Stimulated activated CD8-positive, alpha-beta memory T cell treated with anti-CD3 and anti-CD28 coated beads, Interleukin-12 subunit alpha, Interleukin-12 subunit beta, amount 100 ng/mL, for 24 hours (primary cell): ENCODE measurements around the gene MALL.
"Not testable (repeated sequence)": the region's sequence is repeated elsewhere in the genome, so short reads cannot be mapped to it uniquely, and the experiment has no call there.

ENCODE experiments used
- DNase-seq: peaks from one replicate; pipeline ENCODE4 v3.0.0-alpha.2; 2020; ENCODE audit errors: extremely low read depth

The MALL gene

DNA sequence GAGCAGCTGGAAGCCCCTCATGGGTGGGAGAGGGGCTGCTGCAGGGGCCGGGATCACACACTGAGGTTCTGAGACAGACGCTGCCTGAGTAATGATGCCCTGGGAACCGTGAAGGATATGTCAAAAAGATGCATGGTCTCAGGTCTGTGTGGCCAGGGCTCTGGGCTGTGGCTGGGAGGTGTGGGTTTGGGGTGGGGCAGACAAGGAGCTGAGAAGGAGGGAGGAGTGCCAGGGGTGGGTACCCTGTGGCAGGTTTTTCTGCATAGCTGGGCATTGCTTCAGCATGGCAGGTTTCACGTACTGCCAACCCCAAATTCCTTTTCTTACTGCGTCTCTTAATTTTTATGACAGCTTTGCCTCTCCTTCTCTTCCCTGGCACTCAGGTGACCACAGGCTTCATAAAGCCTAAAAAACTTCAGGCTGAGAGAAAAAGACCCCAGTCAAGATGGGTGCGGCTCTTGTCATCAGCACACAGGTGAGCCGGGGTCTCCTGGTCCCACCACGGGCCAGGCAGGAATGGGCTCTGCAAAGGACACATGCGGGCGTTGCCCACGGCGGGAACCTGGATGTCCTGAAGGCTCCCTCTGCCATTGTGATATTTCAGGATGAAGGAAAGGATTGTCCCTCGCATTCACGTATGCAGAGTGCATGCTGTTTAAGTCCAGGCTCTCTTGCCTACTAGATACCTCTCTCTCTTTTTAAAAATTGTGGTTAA is 18.0 kb downstream of the MALL start:
- no peak for DNase-seq

DNA sequence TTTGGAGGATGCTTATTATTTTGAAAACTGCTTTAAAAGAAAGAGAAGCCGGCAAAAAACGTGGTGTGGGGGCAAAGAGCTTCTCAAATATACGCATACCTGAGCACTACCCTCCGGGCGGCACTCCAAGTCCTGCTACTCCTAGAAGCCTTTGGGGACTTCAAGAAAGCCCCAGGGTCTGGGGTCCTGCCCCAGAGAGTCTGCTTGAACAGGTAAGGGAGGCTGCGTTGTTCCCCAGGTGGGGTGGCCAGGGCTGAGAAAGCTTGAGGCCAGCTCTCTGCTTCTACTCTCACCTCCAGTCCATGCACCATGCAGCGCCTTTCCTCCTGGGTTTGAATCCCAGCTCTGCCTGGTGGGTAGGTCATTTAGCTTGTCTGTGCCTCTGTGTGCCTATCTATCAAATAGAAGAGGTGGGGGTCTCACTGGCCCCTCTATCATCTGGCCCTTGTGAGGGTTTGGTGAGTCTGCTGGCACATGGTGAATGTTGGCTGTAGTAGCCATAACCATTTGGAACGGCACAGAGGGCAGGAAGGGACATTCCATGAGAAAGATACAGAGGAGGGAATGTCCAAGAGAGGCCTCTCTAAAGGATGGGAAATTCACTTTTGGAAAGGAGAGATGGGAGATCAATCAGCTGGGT is 19.5 kb downstream of the MALL start:
- no peak for DNase-seq

DNA sequence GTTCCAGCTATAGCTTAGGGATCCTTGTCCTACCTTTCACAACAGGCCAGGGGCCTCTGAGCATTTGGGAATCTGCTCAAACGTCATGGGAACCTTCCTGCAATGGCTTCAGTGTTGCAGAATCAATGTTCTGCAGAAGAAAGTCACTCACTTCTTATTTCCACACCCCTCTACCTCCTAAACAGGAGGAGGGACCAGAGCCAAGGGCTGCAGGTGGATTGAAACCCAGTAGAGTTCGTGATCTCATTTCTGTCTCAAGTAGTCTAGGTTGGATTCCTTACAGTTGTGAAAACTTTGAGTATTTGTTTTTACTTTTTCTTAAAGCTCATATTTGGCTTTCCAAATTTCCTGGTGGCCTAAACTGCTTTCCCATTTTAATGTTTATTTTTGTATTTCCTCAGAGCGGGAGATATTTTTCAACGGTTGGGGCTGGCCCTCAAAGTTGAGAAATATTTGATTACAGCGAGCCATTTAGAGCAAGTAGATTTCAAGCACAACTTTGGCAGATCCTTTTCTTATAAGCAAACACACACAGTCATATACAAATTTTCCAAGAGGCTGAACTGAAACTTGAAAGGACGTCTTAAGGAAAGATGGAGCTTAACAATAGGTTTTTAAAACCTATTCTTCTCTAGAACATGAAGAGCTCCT is 20.6 kb downstream of the MALL start:
- DNase-seq, result not testable (repeated sequence)

DNA sequence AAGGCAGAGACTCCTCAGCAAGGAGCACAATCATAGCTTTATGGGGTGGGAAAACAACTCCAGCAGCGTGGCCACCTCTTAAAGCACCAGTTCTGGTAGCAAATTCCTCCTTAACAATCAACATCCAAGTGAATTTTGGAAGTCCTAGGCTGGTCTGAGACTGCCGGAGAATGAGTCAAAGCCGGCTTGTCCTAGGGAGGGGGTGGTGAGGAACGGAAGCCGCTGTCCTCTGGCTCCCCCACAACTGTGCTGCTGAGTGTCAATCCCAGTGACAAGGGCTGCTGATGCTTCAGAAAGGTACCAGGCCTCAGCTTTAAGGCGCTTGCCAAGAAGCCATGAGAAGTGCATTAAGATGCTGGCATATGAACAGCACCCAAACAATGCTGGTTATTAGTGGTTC is 21.7 kb downstream of the MALL start:
- DNase-seq, result not testable (repeated sequence)

DNA sequence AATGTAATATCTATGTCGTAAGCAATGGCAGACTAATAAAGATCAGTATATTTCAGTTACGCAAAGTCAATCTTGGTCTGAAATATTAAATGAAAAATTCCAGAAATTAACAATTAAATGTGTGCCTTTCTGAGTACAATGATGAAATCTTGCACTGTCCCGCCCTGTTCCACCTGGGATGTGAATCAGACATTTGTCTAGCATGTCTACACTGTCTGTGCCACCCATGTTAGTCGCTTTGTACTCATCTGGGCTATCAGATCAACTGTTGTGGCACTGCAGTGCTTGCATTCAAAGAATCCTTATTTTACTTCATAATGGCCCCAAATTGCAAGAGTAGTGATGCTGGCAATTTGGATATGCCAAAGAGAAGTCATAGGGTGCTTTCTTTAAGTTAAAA is 25.5 kb downstream of the MALL start:
- DNase-seq, result not testable (repeated sequence)

DNA sequence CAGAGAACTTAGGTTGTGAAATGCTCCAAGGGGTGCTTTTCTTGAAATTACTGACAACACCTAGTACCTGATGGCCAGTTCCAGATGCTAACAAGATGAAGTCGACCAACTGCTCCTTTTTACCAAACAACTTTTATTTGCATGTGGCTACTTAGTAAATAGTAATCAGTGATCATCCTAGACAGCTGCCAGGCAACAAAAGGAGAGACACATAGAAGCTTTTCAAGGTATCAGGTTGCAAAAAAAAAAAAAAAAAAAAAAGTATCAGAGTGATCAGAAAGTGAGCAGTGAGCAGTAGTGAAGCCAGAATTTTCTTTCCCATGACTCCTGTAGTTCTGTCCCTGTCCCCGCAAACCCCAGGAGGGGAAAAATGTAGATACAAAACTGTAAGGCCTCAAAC is 31.9 kb downstream of the MALL start:
- DNase-seq, result not testable (repeated sequence)

DNA sequence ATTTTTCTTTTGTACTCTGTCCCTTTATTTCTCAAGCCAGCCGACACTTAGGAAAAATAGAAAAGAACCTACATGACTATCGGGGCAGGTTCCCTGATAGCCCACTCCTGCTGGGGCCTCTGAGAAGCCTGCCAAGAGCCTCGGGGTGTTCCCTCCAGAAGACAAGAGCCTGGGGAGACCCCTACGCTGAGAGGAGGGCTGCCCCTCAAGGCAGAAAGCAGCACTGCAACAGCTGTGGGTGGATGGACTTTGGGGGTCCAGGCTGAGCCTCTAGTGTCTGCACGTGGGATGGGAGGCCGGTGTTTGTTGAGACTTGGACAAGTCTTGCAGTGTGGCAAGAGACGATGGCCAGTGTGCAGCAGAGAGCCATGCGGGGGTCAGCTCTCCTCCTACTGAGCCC is 32.5 kb downstream of the MALL start:
- DNase-seq, result not testable (repeated sequence)

DNA sequence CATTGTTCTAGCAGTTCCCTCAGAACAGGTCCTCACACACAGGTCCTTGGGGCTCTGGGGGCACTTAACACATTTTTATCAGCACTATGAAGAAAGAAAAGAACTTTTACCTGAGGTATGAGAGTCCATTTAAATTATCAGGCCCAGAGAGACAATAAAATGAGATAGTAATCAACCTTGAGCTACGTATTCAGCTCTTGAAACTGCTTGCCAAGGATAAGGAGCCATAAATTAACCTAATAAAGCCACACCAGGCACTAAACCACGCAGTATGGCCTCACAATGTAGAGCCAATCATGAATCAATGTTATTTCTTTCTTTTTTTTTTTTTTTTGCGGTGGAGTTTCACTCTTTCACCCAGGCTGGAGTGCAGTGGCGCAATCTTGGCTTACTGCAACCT is 37.5 kb downstream of the MALL start:
- DNase-seq, result not testable (repeated sequence)

DNA sequence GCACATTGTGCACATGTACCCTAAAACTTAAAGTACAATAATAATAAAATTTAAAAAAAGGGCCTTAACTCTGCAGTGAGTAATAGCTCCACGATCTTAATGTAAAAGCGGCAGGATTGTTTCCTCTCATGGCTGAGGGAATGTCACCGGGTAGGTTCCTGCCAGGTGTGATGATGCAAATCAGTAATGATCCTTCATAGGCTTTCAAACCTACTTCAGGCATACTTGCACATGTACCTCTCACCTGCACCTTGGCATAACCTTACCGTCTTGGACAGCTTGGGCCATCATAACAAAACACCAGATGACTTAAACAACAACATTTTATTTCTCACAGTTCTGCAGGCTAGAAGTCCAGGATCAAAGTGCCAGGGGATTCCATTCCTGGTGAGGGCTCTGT is 39.7 kb downstream of the MALL start:
- DNase-seq, result not testable (repeated sequence)

DNA sequence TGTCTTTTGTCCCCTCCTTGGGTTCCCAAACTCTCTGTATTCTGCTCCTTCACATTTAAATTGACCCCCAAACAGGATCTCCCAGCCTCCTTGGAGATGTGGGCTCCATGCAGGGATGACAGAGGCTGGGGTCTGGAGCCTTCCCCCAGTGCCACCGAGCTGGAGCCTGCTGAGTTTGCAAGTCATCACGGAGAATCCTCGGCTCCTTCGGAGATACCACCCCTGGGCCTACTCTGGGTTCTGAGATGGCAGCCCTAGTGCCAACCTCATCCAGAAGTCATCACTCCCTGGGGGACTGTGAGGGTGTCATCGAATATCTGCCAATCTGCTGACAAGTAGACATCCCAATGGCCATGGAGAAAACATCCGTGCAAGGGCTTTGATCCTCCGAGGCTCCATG is 45.8 kb downstream of the MALL start:
- DNase-seq, result not testable (repeated sequence)

DNA sequence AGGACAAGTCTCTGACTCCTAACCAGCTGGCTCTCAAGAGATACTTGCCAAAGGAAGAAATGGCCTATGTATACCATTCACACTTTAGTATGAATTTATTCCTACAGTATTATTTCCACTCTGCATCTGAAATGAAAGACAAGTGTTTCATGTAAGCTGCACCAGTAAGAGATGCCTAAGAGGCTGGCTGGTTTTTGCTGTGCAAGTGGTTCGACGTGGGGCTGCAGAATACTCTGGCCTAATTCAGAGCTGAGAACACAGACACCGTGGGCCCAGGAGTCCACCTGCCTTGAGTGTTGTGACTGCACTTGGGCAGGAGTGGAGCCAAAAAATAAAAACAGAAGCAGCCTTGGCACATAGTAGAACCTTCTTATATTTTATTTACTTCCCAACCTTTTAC is 47.5 kb downstream of the MALL start:
- DNase-seq, result not testable (repeated sequence)

DNA sequence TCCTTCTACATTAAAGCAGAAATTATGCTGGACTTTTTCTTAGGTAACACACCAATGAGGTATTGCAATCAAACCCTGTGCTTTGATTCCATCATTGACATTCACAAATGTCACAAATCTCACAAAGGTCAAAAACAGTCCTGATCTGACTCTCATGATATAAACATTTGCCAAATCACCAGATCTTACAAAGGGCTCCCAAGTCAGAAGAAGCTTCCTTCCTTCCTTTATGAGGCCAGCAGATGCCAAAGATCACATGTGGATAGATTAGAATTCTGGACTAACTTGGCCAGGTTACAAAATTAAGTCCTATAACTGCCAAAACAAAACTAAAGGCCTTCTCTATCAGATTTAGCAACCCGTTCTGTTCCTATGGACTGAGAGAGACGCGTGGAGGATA is 53.3 kb downstream of the MALL start:
- not testable (repeated sequence) for DNase-seq

DNA sequence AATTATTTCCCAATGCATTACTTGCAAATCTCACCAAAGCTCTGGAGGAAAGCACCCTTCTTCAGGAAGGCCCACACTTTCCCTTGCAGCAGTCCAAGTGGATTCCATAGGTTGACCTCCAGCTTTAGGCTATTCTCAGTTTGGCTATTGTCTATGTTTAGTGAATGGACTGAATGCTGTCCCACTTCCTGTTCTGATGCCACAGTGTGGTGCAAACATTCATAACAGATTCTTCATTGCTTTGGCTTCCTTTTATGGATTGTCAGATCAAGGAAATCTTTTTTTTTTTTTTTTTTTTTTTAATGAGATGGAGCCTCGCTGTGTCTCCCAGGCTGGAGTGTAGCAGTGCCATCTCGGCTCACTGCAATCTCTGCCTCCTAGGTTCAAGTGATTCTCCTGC is 55.1 kb downstream of the MALL start:
- DNase-seq, result not testable (repeated sequence)

DNA sequence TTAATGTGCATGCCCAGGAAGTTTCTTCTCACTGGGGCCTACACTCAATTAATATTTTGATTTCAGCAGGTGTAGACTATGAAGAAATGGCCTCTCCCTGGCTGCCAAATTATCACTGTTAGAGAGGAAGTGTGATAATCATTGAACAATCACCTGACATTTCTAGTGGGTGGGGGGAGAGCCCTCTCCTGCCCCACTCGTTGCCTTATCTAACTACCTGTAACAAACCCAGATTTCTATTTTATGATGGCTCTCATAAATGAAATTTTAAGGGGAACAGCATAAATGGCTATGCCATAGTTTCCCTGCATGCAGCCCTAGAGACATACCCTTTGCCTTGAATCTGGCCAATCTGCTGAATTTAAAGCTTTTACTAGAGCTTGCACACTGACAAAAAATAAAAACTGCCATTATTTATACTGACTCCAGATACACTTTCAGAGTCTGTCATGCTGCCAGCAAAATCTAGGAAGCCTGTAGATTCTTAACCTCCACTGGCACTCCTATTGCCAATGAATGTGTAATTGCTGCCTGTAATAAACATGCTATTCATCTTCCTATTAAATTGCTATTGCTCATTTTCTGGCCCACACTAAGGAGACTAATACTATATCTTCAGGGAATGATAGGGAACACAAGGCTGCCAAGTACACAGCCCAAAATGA is 55.8 kb downstream of the MALL start:
- not testable (repeated sequence) for DNase-seq

DNA sequence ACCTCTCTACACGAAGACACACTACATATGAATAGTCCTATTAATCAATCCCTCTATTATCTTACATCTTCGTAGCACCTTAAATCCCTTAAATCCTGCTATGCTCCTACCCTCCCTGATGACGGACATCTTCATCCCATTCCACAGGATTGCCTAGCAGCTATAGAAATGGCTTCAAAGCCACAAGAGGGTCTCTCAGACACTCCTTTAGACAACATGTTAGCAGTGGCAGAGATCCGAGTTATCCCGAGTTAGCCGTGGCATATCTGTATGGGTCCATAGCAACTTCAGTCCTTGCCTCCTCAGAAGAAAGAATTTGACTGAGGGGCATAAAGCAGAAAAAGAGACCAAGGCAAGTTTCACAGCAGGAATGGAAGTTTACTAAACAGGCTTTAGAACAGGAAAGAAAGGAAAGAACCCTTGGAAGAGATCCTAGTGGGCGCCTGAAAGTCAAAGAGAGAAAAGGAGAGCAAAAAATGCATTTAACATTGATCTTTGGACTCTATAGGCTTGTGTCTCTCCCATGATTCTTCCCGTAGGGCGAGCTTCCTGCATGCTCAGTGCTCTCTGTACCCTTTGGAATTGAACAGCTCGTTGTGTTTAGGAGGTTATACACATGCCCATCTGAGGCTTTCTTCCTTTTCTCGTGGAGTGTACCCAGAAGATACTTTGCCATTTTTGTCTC is 56.5 kb downstream of the MALL start:
- not testable (repeated sequence) for DNase-seq

DNA sequence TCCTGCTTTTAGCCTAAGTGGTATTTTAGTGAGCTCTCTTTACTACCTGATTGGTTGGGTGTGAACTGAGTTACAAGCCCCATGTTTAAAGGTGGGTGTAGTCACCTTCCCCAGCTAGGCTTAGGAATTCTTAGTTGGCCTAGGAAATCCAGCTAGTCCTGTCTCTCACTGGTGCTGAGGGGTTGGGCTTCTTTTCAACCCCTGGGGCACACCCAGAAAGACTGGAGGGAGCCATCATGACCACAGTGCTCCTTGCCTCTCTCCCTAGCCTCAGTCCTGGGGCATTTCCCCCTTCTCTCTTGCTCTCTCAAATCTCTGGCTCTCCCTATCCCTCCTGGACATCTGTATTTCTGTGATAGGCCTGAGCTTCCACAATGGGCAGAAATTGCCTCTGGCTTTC is 57.6 kb downstream of the MALL start:
- not testable (repeated sequence) for DNase-seq

DNA sequence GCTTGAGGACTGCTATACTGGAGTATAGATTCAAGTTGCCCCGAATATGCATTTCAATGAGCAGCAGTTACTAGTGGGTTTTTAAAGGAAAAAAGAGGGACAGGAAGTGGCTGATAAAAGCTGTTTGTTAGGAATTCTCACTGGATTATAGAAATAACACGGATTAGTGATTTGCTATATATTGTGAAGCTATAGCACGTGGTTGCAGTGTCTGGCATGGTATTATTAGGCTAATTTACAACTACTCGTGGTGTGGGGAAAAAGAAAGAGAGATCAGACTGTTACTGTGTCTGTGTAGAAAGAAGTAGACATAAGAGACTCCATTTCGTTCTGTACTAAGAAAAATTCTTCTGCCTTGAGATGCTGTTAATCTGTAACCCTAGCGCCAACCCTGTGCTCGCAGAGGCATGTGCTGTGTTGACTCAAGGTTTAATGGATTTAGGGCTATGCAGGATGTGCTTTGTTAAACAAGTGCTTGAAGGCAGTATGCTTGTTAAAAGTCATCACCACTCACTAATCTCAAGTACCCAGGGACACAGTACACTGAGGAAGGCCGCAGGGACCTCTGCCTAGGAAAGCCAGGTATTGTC is 59.7 kb downstream of the MALL start:
- DNase-seq, result not testable (repeated sequence)

DNA sequence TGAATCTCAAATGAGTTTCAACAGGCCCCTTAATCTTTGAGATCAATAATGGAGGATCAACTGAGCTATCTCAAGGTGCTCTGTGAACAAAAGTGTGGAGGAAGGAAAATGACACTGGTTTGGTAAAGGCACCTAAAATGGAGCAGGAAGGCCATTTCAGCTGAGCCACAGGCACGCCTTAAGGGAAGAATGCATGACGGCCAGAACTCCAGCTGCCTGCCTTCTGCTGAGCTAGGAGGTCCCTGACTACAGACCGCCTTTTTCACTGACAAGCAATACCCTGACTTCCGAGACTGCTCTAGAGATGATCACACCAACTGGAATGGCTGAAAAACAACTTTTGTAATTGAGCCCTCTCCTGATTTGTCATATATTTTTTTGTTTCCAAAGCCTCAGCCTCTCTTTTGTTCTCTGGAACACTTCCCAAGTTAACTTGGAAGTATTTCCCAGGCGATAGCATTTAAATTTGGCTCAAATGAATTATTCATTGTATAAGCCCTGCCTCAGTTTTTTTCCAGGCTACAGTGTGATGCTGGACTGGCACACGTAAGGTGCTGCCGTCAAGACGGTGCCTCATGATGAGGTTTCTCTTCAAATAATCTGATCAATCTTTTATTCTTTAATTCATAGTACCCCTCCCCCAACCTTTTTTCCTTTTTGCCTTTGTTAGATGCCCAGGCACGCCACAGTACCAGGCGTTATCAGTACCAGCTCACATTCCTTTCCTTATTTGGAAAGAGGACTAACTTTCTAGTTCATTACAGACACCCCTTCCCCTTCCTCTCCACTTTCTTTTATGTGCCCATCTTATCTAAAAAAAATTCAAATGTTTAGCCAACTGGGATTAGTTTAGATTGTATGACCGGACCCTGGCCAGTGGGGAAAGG is 60.9 kb downstream of the MALL start:
- DNase-seq, result not testable (repeated sequence)

DNA sequence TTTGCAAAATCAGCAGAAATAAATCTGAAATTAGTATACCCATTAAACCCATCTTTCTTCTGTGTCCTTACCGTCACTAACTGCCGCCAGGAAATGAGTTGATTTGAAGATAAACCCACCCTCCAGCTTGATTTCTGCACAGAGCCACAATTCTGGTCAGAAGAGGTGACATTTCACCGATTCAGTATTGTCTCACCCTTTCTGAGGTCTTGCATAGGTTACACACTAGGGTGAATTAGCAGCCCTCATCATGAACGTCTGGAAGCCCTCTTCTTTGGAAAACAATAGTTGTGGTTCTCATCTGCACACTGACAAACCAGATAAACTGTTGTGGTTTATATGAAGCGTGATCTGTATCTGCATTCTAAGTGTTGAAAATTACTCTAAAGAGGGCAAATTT is 61.9 kb downstream of the MALL start:
- DNase-seq, result not testable (repeated sequence)

DNA sequence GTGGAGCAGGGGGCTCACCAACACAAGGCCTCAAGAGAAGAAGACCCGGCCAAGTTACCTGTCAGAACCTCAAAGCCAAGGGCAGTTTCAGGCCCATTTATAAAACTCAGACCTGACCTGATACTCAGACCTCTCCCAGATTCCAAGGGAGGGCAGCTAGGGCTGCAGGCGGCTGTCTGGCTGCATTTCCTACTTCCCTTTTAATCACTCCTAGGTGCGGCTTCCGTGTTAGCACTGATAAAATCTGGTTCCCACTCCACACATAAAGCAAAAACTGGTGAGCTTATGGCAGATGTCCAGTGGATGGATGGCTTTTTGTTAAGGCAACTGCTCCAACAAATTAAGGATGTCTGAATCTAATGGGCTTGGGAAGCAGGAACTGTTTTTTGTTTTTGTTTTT is 63.5 kb downstream of the MALL start:
- not testable (repeated sequence) for DNase-seq
